Measurements from ENCODE around the gene PLIN1.

DNA sequence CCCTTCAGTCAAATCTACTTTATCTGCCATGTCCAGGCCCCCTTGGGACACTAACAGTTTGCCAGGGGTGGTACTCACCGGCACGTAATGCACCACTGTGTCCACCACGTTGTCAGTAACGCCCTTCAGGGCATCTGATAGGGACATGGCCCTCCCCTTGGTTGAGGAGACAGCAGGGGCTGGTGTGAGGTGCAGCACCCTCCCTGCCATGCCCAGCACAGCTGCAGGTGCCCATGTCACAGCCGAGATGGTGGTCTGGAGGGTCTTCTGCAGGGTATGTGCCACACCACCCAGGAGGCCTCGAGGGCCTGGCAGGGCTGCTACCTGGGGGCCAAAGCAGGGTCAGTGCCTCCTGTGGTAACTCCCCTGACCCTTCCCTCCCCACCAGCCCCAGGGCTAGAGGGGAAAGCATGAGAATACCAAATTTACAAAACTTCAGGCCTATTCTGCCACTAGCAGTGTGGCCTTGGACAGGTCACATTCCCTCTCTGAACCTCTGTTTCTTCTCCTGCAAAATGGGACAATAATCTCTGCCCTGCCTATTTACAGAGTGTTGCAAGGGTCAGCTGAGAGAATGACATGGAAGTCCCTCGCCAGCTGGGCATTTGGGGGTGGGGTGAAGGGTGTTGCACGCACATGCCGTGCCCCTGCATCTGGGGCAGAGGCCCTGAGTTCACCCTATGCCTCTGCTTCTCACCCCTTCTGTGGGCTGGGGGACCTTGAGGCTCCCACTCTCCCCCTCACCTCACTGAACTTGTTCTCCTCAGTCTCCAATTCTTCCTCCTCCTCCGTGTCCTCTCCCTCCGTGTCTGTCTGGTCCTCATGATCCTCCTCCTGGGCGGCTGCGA lies 12.1 kb downstream of the PLIN1 start:
- TF ChIP-seq, protein P1, sequence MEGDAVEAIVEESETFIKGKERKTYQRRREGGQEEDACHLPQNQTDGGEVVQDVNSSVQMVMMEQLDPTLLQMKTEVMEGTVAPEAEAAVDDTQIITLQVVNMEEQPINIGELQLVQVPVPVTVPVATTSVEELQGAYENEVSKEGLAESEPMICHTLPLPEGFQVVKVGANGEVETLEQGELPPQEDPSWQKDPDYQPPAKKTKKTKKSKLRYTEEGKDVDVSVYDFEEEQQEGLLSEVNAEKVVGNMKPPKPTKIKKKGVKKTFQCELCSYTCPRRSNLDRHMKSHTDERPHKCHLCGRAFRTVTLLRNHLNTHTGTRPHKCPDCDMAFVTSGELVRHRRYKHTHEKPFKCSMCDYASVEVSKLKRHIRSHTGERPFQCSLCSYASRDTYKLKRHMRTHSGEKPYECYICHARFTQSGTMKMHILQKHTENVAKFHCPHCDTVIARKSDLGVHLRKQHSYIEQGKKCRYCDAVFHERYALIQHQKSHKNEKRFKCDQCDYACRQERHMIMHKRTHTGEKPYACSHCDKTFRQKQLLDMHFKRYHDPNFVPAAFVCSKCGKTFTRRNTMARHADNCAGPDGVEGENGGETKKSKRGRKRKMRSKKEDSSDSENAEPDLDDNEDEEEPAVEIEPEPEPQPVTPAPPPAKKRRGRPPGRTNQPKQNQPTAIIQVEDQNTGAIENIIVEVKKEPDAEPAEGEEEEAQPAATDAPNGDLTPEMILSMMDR (IDR thresholded peaks at IDR 0.05; ENCODE audit: poor library complexity), result no peak
- no peak for TF ChIP-seq EZH2 (IDR thresholded peaks at IDR 0.05; ENCODE audit: borderline replicate concordance)
